ENCODE measurements around the gene ATP5F1C. TPM values are rescaled to one million over a fixed set of nuclear protein-coding genes. Genes with fewer than 3 reads are reported as not detected.
A peak's percentile ranks its signal among the peaks of the same experiment; 100 is the strongest.

The ATP5F1C gene
- total RNA-seq, 1 donor from 2014 or later, result 216 TPM

DNA sequence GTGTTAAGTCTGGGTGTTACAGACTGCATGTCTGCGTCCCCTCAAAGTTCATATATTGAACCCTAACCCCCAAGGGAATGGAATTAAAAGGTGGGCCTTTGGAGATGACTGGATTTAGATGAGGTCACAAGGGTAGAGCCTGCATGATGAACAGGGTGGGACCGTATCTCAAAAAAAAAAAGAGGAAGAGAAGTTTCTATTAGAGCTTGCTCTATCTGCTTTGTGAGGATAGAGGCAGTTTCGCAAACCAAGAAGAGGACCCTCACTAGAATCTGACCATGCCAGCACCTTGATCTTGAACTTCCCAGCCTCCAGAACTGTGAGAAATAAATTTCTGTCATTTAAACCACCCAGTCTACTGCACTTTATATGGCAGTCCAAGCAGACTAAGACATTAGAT is 1.5 kb upstream of the ATP5F1C start:
- Mint-ChIP-seq H3K27ac (ENCODE audit: unreplicated experiment) (no peak overlapping the region), H3K4me1 (ENCODE audit: unreplicated experiment) (peaks cover 17% of the 10 kb centered on the region), H3K4me3 (ENCODE audit: unreplicated experiment) (no peak overlapping the region), H3K27me3 (ENCODE audit: unreplicated experiment) (no peaks in the 10 kb centered on the region), H3K36me3 (ENCODE audit: low read depth, unreplicated experiment) (no peaks in the 10 kb centered on the region), H3K9me3 (ENCODE audit: unreplicated experiment) (no peaks in the 10 kb centered on the region)
- no peak for DNase-seq (ENCODE audit: low spot score)
- TF ChIP-seq, protein P1, sequence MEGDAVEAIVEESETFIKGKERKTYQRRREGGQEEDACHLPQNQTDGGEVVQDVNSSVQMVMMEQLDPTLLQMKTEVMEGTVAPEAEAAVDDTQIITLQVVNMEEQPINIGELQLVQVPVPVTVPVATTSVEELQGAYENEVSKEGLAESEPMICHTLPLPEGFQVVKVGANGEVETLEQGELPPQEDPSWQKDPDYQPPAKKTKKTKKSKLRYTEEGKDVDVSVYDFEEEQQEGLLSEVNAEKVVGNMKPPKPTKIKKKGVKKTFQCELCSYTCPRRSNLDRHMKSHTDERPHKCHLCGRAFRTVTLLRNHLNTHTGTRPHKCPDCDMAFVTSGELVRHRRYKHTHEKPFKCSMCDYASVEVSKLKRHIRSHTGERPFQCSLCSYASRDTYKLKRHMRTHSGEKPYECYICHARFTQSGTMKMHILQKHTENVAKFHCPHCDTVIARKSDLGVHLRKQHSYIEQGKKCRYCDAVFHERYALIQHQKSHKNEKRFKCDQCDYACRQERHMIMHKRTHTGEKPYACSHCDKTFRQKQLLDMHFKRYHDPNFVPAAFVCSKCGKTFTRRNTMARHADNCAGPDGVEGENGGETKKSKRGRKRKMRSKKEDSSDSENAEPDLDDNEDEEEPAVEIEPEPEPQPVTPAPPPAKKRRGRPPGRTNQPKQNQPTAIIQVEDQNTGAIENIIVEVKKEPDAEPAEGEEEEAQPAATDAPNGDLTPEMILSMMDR (IDR thresholded peaks at IDR 0.05; ENCODE audit: unreplicated experiment), result no peak

DNA sequence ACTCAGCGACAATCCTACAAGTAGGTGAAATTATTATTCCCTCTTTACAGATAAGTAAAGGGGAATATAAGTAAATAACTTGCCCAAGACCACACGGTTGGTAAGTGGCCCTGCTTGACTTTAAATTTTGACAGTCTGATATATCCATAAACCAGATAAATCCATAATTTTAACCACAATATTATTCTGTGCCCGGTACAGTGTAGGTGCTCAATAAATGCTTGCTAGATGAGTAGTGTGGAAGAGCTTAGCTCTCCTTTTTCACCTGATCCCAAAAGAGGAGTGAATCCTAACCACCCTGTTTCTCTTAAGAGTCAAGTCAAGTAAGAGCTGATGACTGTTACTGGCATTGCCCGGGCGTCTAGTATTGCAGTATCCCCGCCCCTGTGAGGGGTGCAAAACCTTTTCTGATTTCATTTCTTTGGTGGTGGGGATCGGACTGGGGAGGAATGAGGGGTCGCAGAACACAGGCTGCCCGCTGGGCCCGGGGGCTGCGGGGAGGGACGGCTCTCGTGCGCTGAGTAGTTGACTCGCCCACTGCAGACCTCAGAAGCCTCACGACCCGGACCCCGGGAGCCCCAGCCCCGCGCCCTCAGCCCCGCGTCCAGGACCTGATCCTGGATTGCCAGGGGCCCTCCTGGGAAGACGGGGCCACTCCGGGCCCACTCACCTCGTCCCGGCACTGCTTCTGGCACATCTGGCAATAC is 674 bp upstream of the ATP5F1C start:
- no peak for DNase-seq (ENCODE audit: low spot score)
- no peak overlapping the region for H3K4me3 Mint-ChIP-seq (ENCODE audit: unreplicated experiment)
- TF ChIP-seq, protein P1 (IDR thresholded peaks at IDR 0.05; ENCODE audit: unreplicated experiment), result no peak
- H3K4me1 Mint-ChIP-seq (ENCODE audit: unreplicated experiment), result peaks cover 17% of the 10 kb centered on the region
- H3K36me3 Mint-ChIP-seq (ENCODE audit: low read depth, unreplicated experiment), result no peaks in the 10 kb centered on the region
- no peaks in the 10 kb centered on the region for H3K9me3 Mint-ChIP-seq (ENCODE audit: unreplicated experiment)
- H3K27ac Mint-ChIP-seq (ENCODE audit: unreplicated experiment), result no peak overlapping the region
- H3K27me3 Mint-ChIP-seq (ENCODE audit: unreplicated experiment), result no peaks in the 10 kb centered on the region

GRCh38 chr10:7788639-7789286 is 786 bp downstream of the ATP5F1C start:
- no peak overlapping the region for H3K4me3 Mint-ChIP-seq (ENCODE audit: unreplicated experiment)
- DNase-seq (ENCODE audit: low spot score), result no peak
- H3K9me3 Mint-ChIP-seq (ENCODE audit: unreplicated experiment), result no peaks in the 10 kb centered on the region
- peak overlapping the region; percentile 78 for H3K27ac Mint-ChIP-seq (ENCODE audit: unreplicated experiment)
- TF ChIP-seq, protein P1 (IDR thresholded peaks at IDR 0.05; ENCODE audit: unreplicated experiment), result no peak
- peaks cover 17% of the 10 kb centered on the region for H3K4me1 Mint-ChIP-seq (ENCODE audit: unreplicated experiment)
- no peaks in the 10 kb centered on the region for H3K27me3 Mint-ChIP-seq (ENCODE audit: unreplicated experiment)
- H3K36me3 Mint-ChIP-seq (ENCODE audit: low read depth, unreplicated experiment), result no peaks in the 10 kb centered on the region

DNA sequence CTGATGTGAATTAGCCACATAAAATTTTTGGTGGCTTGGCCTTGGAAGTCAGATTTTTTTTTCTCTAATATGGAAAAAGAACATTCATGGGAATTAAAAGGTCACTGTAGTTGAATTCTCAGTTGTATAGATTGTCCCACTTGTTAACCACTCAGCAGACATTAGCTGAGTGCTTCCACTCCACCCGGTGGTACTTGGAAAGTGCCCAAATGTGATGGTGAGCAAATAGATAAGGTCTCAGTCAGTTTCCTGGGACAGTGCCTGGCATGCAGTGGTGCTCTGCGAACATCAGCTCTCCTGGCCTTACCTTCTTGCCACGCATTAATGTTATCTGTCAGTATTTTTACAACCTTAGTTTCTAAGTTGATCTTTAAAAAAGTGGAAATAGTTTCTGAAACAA is 1.4 kb downstream of the ATP5F1C start:
- Mint-ChIP-seq H3K27me3 (ENCODE audit: unreplicated experiment) (no peaks in the 10 kb centered on the region), H3K4me3 (ENCODE audit: unreplicated experiment) (no peak overlapping the region), H3K9me3 (ENCODE audit: unreplicated experiment) (no peaks in the 10 kb centered on the region), H3K36me3 (ENCODE audit: low read depth, unreplicated experiment) (no peaks in the 10 kb centered on the region), H3K27ac (ENCODE audit: unreplicated experiment) (no peak overlapping the region), H3K4me1 (ENCODE audit: unreplicated experiment) (peaks cover 17% of the 10 kb centered on the region)
- TF ChIP-seq, protein P1 (IDR thresholded peaks at IDR 0.05; ENCODE audit: unreplicated experiment), result no peak
- DNase-seq (ENCODE audit: low spot score), result no peak

GRCh38 chr10:7792541-7792940 is 4.6 kb downstream of the ATP5F1C start:
- H3K9me3 Mint-ChIP-seq (ENCODE audit: unreplicated experiment), result no peaks in the 10 kb centered on the region
- no peak for DNase-seq (ENCODE audit: low spot score)
- TF ChIP-seq, protein P1 (IDR thresholded peaks at IDR 0.05; ENCODE audit: unreplicated experiment), result no peak
- no peak overlapping the region for H3K27ac Mint-ChIP-seq (ENCODE audit: unreplicated experiment)
- no peaks in the 10 kb centered on the region for H3K27me3 Mint-ChIP-seq (ENCODE audit: unreplicated experiment)
- no peak overlapping the region for H3K4me3 Mint-ChIP-seq (ENCODE audit: unreplicated experiment)
- H3K36me3 Mint-ChIP-seq (ENCODE audit: low read depth, unreplicated experiment), result peaks cover 4% of the 10 kb centered on the region
- peaks cover 14% of the 10 kb centered on the region for H3K4me1 Mint-ChIP-seq (ENCODE audit: unreplicated experiment)
